Astrocyte of the spinal cord (primary cell): Measurements from ENCODE around the gene RGS10.
"Not testable (repeated sequence)": the region's sequence is repeated elsewhere in the genome, so short reads cannot be mapped to it uniquely, and the experiment has no call there.

Source experiments
- DNase-seq: peaks from one replicate; pipeline ENCODE4 v3.0.0; 2011; ENCODE audit warnings: low read depth, low spot score
- H3K4me3 ChIP-seq: 2 replicates; pipeline ENCODE4 v1.5.1; 2011; ENCODE audit warnings: low read depth, mild to moderate bottlenecking, low read length, moderate library complexity
- in situ Hi-C: cut with HindIII; loops from 2 replicates; pipeline ENCODE4 v1.10.0; 2017; ENCODE audit warnings: low sequenced_read_pairs
- TF ChIP-seq, protein P1 (sequence below): IDR thresholded peaks from 2 replicates; pipeline ENCODE4 v1.5.1; 2012; ENCODE audit warnings: low read depth, mild to moderate bottlenecking, low read length, inconsistent platforms

The RGS10 gene

GRCh38 chr10:119531067-119531466 lies 11.5 kb downstream of the RGS10 start:
- TF ChIP-seq, protein P1, sequence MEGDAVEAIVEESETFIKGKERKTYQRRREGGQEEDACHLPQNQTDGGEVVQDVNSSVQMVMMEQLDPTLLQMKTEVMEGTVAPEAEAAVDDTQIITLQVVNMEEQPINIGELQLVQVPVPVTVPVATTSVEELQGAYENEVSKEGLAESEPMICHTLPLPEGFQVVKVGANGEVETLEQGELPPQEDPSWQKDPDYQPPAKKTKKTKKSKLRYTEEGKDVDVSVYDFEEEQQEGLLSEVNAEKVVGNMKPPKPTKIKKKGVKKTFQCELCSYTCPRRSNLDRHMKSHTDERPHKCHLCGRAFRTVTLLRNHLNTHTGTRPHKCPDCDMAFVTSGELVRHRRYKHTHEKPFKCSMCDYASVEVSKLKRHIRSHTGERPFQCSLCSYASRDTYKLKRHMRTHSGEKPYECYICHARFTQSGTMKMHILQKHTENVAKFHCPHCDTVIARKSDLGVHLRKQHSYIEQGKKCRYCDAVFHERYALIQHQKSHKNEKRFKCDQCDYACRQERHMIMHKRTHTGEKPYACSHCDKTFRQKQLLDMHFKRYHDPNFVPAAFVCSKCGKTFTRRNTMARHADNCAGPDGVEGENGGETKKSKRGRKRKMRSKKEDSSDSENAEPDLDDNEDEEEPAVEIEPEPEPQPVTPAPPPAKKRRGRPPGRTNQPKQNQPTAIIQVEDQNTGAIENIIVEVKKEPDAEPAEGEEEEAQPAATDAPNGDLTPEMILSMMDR, result no peak
- H3K4me3 ChIP-seq, result no peak overlapping the region
- in situ Hi-C loops, result no loop called here
- DNase-seq, result peak; percentile 51

GRCh38 chr10:119528663-119529237 lies 13.8 kb downstream of the RGS10 start:
- peak; percentile 80 for DNase-seq
- in situ Hi-C loops, H3K4me3 ChIP-seq: not testable (repeated sequence)

- DNase-seq, result no peak
- H3K4me3 ChIP-seq, result no peak overlapping the region
- TF ChIP-seq, protein P1, result peak; percentile 16
- in situ Hi-C loops, result no loop called here
These were observed 15.6 kb downstream of the RGS10 start for GRCh38 chr10:119526621-119527592.

GRCh38 chr10:119526149-119526548 lies 16.4 kb downstream of the RGS10 start:
- DNase-seq, result no peak
- in situ Hi-C loops, result no loop called here
- no peak overlapping the region for H3K4me3 ChIP-seq
- TF ChIP-seq, protein P1, result no peak

DNA sequence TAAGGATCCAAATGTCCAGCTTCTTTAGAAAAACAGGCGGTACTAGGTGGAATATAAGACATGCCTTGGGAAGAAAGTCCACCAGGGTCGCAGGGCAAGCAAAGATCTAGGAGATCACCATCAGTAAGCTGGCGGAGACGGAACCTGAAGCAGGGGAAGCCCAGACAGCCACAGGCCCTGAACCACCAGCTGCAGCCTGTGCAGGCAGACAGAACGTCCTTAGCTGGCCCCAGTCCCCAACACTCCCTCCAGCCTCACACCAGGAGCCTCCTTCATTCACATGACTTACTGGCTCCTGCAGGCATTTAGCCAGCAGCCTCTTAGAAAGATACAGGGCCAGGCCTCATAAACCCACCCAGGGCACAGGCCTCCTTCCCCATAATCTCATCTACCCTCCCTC lies 17.4 kb downstream of the RGS10 start:
- H3K4me3 ChIP-seq, result no peak overlapping the region
- TF ChIP-seq, protein P1, result no peak
- DNase-seq, result no peak
- in situ Hi-C loops, result no loop called here

- TF ChIP-seq, protein P1, result no peak
- in situ Hi-C loops, result no loop called here
- no peak for DNase-seq
- no peak overlapping the region for H3K4me3 ChIP-seq
These were observed 17.8 kb downstream of the RGS10 start for GRCh38 chr10:119524720-119525070.
